Measurements from ENCODE around the gene ADARB2.

DNA sequence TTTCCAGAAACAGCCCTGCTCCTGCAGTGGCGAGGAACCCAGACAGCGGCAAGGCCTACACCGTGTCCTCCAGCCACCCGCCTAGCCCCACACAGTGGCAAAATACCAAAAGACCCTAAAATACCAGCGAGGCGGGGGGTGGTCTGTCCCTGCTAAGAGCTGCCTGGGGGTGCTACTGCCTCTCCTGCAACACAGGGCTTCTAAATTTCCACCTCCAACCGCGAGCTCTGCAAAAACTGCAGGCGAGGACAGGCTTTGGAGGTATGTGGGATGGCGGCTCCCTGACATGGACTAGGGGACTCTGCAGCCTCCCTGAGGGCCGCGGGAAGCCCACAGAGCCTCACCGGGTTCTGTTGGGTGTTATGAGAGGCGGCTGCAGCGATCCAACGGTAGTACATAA lies 558.8 kb downstream of the ADARB2 start:
- TF ChIP-seq SUZ12 (IDR thresholded peaks at IDR 0.05) (no peak), ARNT (IDR thresholded peaks at IDR 0.05) (no peak), ZNF384 (IDR thresholded peaks at IDR 0.05) (no peak), FOXM1 (IDR thresholded peaks at IDR 0.05; ENCODE audit: borderline replicate concordance) (no peak)

All from HEK293T (cell line).